Measurements from ENCODE around the gene GTF3A.
"Not testable (repeated sequence)": the region's sequence is repeated elsewhere in the genome, so short reads cannot be mapped to it uniquely, and the experiment has no call there.

The GTF3A gene

GRCh38 chr13:27424246-27425157, at the start of gene GTF3A:
GTF3A (plus strand) TSS chr13:27424619.
- peak; percentile 41 to 81 for DNase-seq

GRCh38 chr13:27374650-27375049, 49.8 kb upstream of the GTF3A start:
- peak; percentile 23 to 75 for DNase-seq

GRCh38 chr13:27375686-27376326, 48.6 kb upstream of the GTF3A start:
- peak; percentile 17 to 50 for DNase-seq

GRCh38 chr13:27379126-27379525, 45.3 kb upstream of the GTF3A start:
- no peak for DNase-seq

GRCh38 chr13:27379694-27380641, 44.5 kb upstream of the GTF3A start:
- DNase-seq, result peak in 1 of 2 experiments; percentile 21

GRCh38 chr13:27381601-27382000, 42.8 kb upstream of the GTF3A start:
- DNase-seq, result no peak

- no peak for DNase-seq
Observed at GRCh38 chr13:27383104-27383921, 41.1 kb upstream of the GTF3A start.

- no peak for DNase-seq
Observed at GRCh38 chr13:27384285-27384684, 40.1 kb upstream of the GTF3A start.

GRCh38 chr13:27388241-27388640, 36.2 kb upstream of the GTF3A start:
- DNase-seq, result no peak

- no peak for DNase-seq
Observed at GRCh38 chr13:27389891-27390290, 34.5 kb upstream of the GTF3A start.

- DNase-seq, result no peak
Observed at GRCh38 chr13:27391471-27391870, 32.9 kb upstream of the GTF3A start.

GRCh38 chr13:27393101-27393500, 31.3 kb upstream of the GTF3A start:
- DNase-seq, result no peak

GRCh38 chr13:27395007-27395510, 29.4 kb upstream of the GTF3A start:
- DNase-seq, result no peak

- no peak for DNase-seq
Observed at GRCh38 chr13:27396252-27396846, 28.1 kb upstream of the GTF3A start.

- no peak for DNase-seq
Observed at GRCh38 chr13:27398360-27398759, 26.1 kb upstream of the GTF3A start.

- DNase-seq, result not testable (repeated sequence)
Observed at GRCh38 chr13:27400405-27400804, 24.0 kb upstream of the GTF3A start.

- no peak for DNase-seq
Observed at GRCh38 chr13:27401210-27401609, 23.2 kb upstream of the GTF3A start.

- DNase-seq, result no peak
Observed at GRCh38 chr13:27403203-27403678, 21.2 kb upstream of the GTF3A start.

GRCh38 chr13:27403727-27404385, 20.6 kb upstream of the GTF3A start:
- DNase-seq, result no peak

- no peak for DNase-seq
Observed at GRCh38 chr13:27404680-27405079, 19.7 kb upstream of the GTF3A start.
